Stomach (tissue), 9 donors: ENCODE data around the gene OTUD3. TPM values are rescaled to one million over a fixed set of nuclear protein-coding genes. Genes with fewer than 3 reads are reported as not detected.

ENCODE experiments used
- DNase-seq, 2 donors: peaks; one replicate each; pipeline versions ENCODE4 v3.0.0 to v3.0.0-alpha.2; 2013 to 2019
- H3K27ac ChIP-seq, 5 donors: fragments of 200-600 bp in 4 of 5; sonication (generic) in 4 of 5; one replicate each; pipeline ENCODE4 v1.5.1; 2013 to 2019; ENCODE audit warnings: mild to moderate bottlenecking in 1 of 5, moderate library complexity in 1 of 5
- H3K27me3 ChIP-seq, 3 donors: fragments of 200-600 bp; sonication (generic); one replicate each; pipeline ENCODE4 v1.5.1; 2017 to 2019; ENCODE audit warnings: mixed run types in 1 of 3
- H3K36me3 ChIP-seq, 4 donors: fragments of 200-600 bp; sonication (generic); 1 replicate in 3 of 4; 2 replicates in 1 of 4; pipeline ENCODE4 v1.5.1; 2016 to 2019
- H3K4me1 ChIP-seq, 4 donors: fragments of 200-600 bp; sonication (generic); one replicate each; pipeline ENCODE4 v1.5.1; 2016 to 2019
- H3K4me3 ChIP-seq, 4 donors: fragments of 200-600 bp; sonication (generic) in 3 of 4; one replicate each; pipeline ENCODE4 v1.5.1; 2016 to 2019; ENCODE audit warnings: mild to moderate bottlenecking in 1 of 4
- H3K9me3 ChIP-seq, 4 donors: fragments of 200-600 bp; sonication (generic); one replicate each; pipeline ENCODE4 v1.5.1; 2016 to 2019
- EP300 ChIP-seq: sonication (generic); formaldehyde crosslinking; IDR thresholded peaks from one replicate; pipeline ENCODE4 v1.6.1; 2017; ENCODE audit warnings: antibody characterized with exemption
- POLR2A ChIP-seq, 4 donors: fragments of 450-650 bp; IDR thresholded peaks; one replicate each; pipeline ENCODE4 v1.6.1; 2016; ENCODE audit warnings: antibody characterized with exemption in 4 of 4, control low read depth in 2 of 4, mild to moderate bottlenecking in 1 of 4, moderate library complexity in 1 of 4
- POLR2AphosphoS5 ChIP-seq, 3 donors: sonication (generic); formaldehyde crosslinking; IDR thresholded peaks; one replicate each; pipeline ENCODE4 v1.6.1; 2016; ENCODE audit warnings: antibody characterized with exemption in 3 of 3
- WGBS, 5 donors: extraction: QIAGEN DNeasy Blood & Tissue Kit in 3 of 5; methylation state at CpG; one replicate each; pipeline versions ENCODE4 v1.1.5 to v1.1.7; 2013 to 2018; 5-methylcytosine and 5-hydroxymethylcytosine counted together
- intact Hi-C: fragments of 100-400 bp; cut with DNase I; formaldehyde crosslinking; loops from one replicate; pipeline ENCODE4 v1.15.1; 2023; ENCODE audit warnings: low total_unique reads
- polyA plus RNA-seq, 3 donors: library from polyadenylated mRNA; stranded (reverse); fragments of 200-250 nt; gene quantifications; one replicate each; pipeline ENCODE4 v1.2.3, GENCODE V29; 2013
- total RNA-seq, 5 donors: library from RNA; depleted of rRNA; stranded (reverse); fragments of >200 nt; gene quantifications; one replicate each; pipeline versions ENCODE4 v1.1.0 to v1.2.3, GENCODE V29; 2014 to 2016
- TF ChIP-seq, protein P1 (sequence below), 7 experiments: fragments of 450-650 bp in 4 of 7; fragments of 200-600 bp in 3 of 7; sonication (generic) in 3 of 7; IDR thresholded peaks; one replicate each; pipeline ENCODE4 v1.5.1; 2016 to 2019; ENCODE audit warnings: antibody characterized with exemption in 7 of 7, control low read depth in 2 of 7, mild to moderate bottlenecking in 1 of 7
- donor health status: healthy with polysubstance abuse.
- donor health status: Bipolar disorder and iron deficiency.
- donor health status: healthy.

Gene OTUD3
- total and polyA plus RNA-seq, 8 donors = 0.93 to 13.2 (median 3.9) TPM

- 52 to 68% (median 65%) methylated on average over 7 of the region's 7 CpGs for WGBS, 5 donors
- H3K27me3 ChIP-seq = peaks cover 0 to 6% (median 0%) of the 10 kb centered on the region in 3 donors
- H3K9me3 ChIP-seq = no peaks in the 10 kb centered on the region
- TF ChIP-seq POLR2A (IDR thresholded peaks at IDR 0.05) = no peak
- no peak for TF ChIP-seq POLR2AphosphoS5 (IDR thresholded peaks at IDR 0.05)
- TF ChIP-seq, protein P1, sequence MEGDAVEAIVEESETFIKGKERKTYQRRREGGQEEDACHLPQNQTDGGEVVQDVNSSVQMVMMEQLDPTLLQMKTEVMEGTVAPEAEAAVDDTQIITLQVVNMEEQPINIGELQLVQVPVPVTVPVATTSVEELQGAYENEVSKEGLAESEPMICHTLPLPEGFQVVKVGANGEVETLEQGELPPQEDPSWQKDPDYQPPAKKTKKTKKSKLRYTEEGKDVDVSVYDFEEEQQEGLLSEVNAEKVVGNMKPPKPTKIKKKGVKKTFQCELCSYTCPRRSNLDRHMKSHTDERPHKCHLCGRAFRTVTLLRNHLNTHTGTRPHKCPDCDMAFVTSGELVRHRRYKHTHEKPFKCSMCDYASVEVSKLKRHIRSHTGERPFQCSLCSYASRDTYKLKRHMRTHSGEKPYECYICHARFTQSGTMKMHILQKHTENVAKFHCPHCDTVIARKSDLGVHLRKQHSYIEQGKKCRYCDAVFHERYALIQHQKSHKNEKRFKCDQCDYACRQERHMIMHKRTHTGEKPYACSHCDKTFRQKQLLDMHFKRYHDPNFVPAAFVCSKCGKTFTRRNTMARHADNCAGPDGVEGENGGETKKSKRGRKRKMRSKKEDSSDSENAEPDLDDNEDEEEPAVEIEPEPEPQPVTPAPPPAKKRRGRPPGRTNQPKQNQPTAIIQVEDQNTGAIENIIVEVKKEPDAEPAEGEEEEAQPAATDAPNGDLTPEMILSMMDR (IDR thresholded peaks at IDR 0.05) = no peak
- TF ChIP-seq EP300 = no peak
- H3K4me1 ChIP-seq = no peaks in the 10 kb centered on the region
- no peaks in the 10 kb centered on the region for H3K36me3 ChIP-seq
- H3K27ac ChIP-seq = no peak overlapping the region
- intact Hi-C loops = no loop called here
- H3K4me3 ChIP-seq = no peak overlapping the region
- DNase-seq = no peak
These were observed 32.0 kb upstream of the OTUD3 start for GRCh38 chr1:19850214-19850613.

DNA sequence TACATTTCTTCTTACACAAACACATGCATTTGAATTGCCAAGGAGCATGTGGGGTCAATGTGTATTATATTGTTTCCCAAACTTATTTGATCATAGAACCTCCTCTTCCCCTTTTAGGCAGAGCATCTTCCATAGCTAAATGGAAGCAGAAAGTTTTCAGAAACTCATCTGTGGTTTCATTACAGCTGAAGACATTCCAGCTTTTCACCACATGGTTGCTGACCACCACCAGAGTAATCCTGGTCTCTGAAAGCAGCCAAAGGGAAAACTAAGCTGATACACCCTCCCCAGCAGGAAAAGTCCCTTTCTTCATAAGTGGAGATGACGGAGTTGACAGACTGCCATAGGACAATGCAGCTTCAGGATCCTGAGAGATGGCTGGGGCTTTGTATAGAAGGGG, 30.2 kb upstream of the OTUD3 start:
- 79 to 88% (median 83%) methylated on average over 1 of the region's 1 CpG for WGBS, 5 donors
- Histone ChIP-seq H3K27ac (no peak overlapping the region), H3K9me3 (no peaks in the 10 kb centered on the region), H3K36me3 (no peaks in the 10 kb centered on the region), H3K4me3 (no peak overlapping the region), H3K27me3 (no peaks in the 10 kb centered on the region), H3K4me1 (no peaks in the 10 kb centered on the region)
- no peak for DNase-seq
- intact Hi-C loops = no loop called here
- no peak for TF ChIP-seq POLR2AphosphoS5 (IDR thresholded peaks at IDR 0.05)
- TF ChIP-seq POLR2A (IDR thresholded peaks at IDR 0.05) = no peak
- TF ChIP-seq EP300 = no peak
- TF ChIP-seq, protein P1 (IDR thresholded peaks at IDR 0.05) = no peak

GRCh38 chr1:19854866-19855265, 27.3 kb upstream of the OTUD3 start:
- H3K27ac ChIP-seq = no peak overlapping the region
- TF ChIP-seq POLR2AphosphoS5 (IDR thresholded peaks at IDR 0.05) (no peak), EP300 (no peak), POLR2A (IDR thresholded peaks at IDR 0.05) (no peak)
- TF ChIP-seq, protein P1 (IDR thresholded peaks at IDR 0.05) = no peak
- H3K4me1 ChIP-seq = no peaks in the 10 kb centered on the region
- H3K9me3 ChIP-seq = no peaks in the 10 kb centered on the region
- no peak for DNase-seq
- intact Hi-C loops = no loop called here
- no peak overlapping the region for H3K4me3 ChIP-seq
- no peaks in the 10 kb centered on the region for H3K36me3 ChIP-seq
- H3K27me3 ChIP-seq = peaks cover 0 to 4% (median 0%) of the 10 kb centered on the region in 3 donors

GRCh38 chr1:19858893-19859292, 23.3 kb upstream of the OTUD3 start:
- TF ChIP-seq POLR2AphosphoS5 (IDR thresholded peaks at IDR 0.05) = no peak
- no peak for TF ChIP-seq POLR2A (IDR thresholded peaks at IDR 0.05)
- TF ChIP-seq EP300 = no peak
- TF ChIP-seq, protein P1 (IDR thresholded peaks at IDR 0.05) = no peak
- intact Hi-C loops = no loop called here
- H3K4me1 ChIP-seq = no peaks in the 10 kb centered on the region
- DNase-seq = no peak
- no peak overlapping the region for H3K4me3 ChIP-seq
- peaks cover 0 to 15% (median 0%) of the 10 kb centered on the region in 3 donors for H3K27me3 ChIP-seq
- WGBS, 5 donors = 22 to 40% (median 36%) methylated on average over 5 of the region's 5 CpGs
- peaks cover 0 to 9% (median 2%) of the 10 kb centered on the region in 4 donors for H3K9me3 ChIP-seq
- H3K27ac ChIP-seq = no peak overlapping the region
- no peaks in the 10 kb centered on the region for H3K36me3 ChIP-seq
